Activated CD4-positive, alpha-beta T cell treated with anti-CD3 and anti-CD28 coated beads, Interleukin-2, amount 50 U/mL, for 24 hours (primary cell): ENCODE results near the gene MAU2.
A peak's percentile ranks its signal among the peaks of the same experiment; 100 is the strongest.
"Not testable (repeated sequence)": the region's sequence is repeated elsewhere in the genome, so short reads cannot be mapped to it uniquely, and the experiment has no call there.

Experiments
- DNase-seq, 2 donors: peaks; one replicate each; pipeline ENCODE4 v3.0.0-alpha.2; 2020; ENCODE audit warnings: low read depth in 1 of 2, low spot score in 1 of 2

Gene MAU2

DNA sequence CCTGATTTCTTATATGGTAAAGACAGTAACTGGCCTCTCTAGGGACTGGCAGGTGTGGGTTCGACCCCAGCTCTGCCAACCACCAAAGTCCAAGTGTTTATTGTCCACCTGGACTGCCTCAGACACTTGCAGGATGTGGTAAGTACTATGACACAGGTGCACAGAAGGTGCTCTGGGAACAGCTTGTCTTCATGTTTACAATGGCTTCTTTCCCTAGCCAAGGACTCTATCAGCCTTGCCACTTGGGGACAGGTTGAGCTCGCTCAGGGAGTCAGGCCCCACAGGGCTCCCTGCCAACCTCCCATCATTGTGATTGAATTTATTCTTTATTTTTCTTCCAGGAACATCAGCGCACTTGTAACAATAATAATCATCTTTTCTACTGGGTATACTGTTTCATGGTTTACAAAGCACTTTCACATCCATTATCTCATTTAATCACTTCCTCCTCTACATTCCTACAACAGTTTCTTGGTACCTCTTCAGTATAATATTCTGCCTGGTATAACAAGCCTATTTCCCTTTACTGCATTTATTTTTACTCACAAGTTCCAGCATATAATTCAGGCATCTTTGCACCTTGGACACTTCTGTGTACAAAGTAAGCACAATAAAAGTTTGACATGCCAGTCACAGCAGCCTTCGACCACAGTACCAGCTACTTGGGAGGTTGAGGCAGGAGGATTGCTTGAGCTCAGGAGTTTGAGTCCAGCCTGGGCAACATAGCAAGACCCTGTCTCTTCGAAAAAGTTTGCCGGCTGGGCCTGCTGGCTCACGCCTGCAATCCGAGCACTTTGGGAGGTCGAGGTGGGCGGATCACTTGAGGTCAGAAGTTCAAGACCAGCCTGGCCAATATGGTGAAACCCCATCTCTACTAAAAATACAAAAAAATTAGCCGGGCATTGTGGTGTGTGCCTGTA is 60.6 kb downstream of the MAU2 start:
- DNase-seq = no peak

DNA sequence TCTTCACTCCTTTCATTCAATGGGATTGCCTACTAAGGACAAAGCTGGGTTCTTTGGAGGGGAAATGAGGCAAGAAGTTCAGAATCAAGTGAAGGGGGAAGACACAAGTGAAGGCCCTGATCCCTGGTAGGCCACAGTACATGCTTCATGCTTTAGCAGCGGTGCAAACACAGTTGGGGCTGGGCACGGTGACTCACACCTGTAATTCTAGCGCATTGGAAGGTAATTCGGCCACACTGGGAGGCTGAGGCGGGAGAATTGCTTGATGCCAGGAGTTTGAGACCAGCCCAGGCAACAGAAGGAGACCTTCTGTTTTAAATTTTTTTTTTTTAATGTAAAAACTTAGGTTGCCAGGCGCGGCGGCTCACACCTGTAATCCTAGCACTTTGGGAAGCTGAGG is 61.5 kb downstream of the MAU2 start:
- no peak for DNase-seq

GRCh38 chr19:19384486-19384885 is 63.9 kb downstream of the MAU2 start:
- DNase-seq = no peak

- DNase-seq = peak; percentile 99
These were observed 64.7 kb downstream of the MAU2 start for GRCh38 chr19:19385131-19385895.

- DNase-seq = peak in 1 of 2 donors; percentile 29
These were observed 65.6 kb downstream of the MAU2 start for GRCh38 chr19:19385896-19386869.

DNA sequence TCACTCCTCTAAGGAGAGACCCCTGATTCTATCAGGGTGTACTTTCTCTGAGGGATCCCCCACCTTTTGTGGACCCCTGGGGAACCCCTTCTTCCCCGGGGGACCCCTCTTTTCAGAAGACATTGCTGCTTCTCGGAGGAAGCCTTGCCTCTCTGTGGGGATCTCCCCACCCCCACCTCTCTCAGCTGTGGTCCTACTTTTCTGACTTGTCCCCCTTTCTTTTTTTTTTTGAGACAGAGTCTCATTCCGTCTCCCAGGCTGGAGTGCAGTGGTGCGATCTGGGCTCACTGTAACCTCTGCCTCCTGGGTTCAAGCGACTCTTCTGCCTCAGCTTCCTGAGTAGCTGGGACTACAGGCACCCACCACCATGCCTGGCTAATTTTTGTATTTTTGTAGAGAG is 66.5 kb downstream of the MAU2 start:
- no peak for DNase-seq

DNA sequence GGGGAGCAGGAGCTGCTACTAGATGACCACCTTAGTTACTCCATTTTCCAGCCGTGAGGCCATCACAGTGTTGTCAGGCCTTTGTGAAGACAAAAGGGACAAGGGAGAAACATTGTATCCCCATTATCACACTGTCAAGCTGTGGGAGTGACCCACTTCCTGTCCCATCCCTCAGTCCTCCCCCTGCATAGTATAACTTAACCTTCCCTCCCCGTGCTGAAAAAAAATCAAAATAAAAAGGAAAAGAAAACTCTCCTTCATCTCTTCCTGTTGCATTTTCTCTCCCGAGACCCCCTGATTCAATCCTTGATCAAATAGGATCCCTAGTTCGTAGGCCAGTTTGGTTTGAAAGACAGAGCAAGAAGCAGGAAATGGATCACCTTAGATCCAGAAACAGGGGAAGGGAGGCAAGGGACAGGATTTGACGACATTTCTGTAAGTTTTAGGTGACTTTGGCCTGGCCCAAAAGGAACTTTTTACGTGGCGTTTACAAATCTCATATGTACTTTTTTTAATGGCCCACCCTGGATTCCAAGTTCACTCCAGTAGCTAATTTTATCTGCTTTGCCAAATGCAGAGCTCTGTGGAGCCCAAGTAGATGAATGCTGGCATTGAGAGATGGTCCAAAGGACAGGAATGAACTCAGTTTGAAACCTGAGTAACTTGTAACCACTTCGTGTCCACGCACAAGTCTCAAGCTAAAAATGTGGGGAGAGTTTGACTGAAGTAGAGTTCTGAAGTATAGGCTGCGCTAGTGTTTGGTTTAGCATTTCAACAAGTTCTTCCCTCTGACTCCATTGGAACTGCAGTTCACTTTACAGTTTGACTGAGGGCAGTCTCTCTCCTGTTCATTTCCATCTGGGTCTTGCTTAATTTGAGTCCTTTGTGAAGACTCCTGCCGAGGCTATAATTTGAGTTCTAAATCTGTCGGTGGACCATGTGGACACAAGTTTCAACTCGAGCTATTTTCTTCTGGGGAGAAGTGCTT is 68.2 kb downstream of the MAU2 start:
- no peak for DNase-seq

DNA sequence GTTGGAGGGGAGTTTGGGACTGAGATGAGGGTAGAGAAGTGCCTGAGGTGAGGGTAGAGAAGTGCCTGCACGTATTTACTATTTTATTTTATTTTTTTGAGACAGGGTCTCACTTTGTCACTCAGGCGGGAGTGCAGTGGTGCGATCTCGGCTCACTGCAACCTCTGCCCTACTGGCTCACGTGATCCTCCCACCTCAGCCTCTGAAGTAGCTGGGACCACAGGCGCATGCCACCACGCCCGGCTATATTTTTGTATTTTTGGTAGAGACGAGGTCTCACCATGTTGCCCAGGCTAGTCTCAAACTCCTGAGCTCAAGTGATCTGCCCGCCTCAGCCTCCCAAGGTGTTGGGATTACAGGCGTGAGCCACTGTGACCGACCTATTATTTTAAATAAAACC is 69.1 kb downstream of the MAU2 start:
- not testable (repeated sequence) for DNase-seq

DNA sequence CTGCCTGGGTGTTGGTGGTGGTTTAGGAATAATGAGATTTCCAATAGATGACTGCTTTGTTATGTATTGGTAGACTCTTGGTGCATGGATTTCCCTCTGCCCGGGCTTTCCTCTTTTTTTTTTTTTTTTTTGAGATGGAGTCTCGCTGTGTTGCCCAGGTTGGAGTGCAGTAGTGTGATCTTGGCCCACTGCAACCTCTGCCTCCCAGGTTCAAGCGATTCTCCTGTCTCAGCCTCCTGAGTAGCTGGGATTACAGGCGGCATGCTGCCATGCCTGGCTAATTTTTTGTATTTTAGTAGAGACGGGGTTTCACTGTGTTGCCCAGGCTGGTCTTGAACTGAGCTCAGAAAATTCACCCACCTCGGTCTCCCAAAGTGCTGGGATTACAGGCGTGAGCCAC is 73.7 kb downstream of the MAU2 start:
- DNase-seq = not testable (repeated sequence)

DNA sequence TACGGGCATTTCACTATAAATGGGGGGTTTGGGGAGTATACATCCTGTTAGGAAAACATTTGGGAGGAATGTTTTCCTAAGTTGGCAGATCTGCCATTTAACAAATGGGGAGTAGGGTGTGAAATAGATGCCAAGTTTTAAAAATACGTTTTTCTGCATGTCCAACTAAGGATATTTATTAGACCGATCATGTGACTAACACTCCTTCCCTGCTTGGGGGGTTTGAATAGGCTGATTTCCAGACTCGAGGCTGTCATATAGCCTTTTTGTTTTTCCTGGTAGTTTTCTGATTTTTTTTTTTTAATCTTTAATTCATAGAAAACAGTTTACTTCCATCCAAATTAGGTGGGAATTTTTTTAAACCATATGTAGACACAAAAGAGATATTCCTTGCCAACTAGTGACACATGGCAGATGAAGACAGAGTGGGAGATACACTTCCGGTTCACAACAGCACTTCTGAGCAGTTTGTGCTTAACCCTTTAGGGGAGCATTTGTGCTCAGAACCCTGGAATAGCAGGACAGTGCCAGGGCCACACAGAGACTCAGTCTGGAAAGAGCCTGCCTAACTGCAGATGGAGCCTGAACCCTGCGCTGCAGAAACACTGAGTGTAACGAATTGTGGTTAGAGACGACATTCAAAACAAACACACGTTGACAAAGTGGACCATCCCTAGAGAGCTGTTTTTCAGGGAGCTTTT is 79.3 kb downstream of the MAU2 start:
- no peak for DNase-seq

GRCh38 chr19:19402656-19403372 is 82.2 kb downstream of the MAU2 start:
- no peak for DNase-seq

- DNase-seq = no peak
These were observed 82.8 kb downstream of the MAU2 start for GRCh38 chr19:19403373-19403901.

DNA sequence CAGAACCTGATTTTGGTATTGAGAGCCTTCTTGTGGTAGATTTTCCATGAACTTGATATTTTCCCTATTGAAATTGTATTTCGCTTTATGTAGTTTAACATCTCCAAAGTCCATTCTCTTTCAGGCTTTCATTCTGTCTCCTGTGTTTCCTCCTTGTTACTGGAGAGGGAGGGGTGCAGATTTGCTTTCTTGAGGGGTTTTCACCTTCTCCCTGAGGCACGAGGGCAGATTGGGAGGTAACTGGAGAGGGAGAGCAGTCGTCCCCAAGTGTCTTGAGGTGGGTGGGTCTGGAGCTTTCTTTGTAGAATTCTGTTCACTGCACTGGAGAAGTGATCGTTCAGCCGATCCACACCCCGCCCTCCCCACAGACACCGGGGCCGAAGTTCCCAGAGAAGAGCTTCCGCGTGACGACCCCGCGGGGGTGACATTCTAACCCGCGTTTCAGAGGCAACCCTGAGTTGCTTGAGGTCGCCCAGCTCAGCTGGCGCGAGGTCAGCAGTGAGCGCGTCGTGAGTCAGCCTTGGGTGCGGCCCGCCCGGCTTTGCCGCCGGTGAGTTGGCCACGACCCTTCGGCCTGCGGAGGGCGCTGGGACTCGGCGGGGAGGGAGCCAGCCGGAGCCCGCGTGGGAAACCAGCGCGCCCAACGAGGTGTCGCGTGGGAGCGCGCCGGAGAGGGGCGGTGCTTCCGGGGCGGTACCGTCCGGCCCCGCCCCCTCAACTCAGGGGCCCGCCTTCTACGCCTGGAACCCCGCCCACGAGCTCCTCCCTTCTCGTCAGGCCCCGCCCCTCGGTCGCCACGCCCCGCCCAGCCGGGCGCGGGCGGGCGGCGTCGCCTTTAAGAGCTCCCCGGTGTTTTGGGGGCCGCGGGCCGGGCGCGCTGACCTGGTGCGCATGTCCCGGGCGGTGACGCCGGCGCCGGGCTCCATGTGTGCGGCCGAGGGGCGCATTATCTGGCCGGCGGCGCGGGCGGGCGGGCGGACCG is 84.5 kb downstream of the MAU2 start, which contains the start of gene GATAD2A:
TSS of gene GATAD2A (plus strand) at position 797 of the 982 bp plus-strand sequence. CDS start 59,671 bp downstream, outside the sequence.
- DNase-seq = peak; percentile 85 to 86

GRCh38 chr19:19405971-19406877 is 85.6 kb downstream of the MAU2 start:
- DNase-seq = peak in 1 of 2 donors; percentile 36

- peak in 1 of 2 donors; percentile 40 for DNase-seq
These were observed 86.4 kb downstream of the MAU2 start for GRCh38 chr19:19406878-19407632.
